Gastroesophageal sphincter (tissue), 3 donors: ENCODE results near the gene DUSP6.

ENCODE experiments used
- POLR2A ChIP-seq, 2 donors: fragments of 450-650 bp; IDR thresholded peaks; one replicate each; pipeline ENCODE4 v1.6.1; 2017; ENCODE audit warnings: antibody characterized with exemption in 2 of 2, mild to moderate bottlenecking in 2 of 2, moderate library complexity in 1 of 2
- POLR2AphosphoS5 ChIP-seq: sonication (generic); formaldehyde crosslinking; IDR thresholded peaks from one replicate; pipeline ENCODE4 v1.6.1; 2017; ENCODE audit warnings: antibody characterized with exemption
- TF ChIP-seq, protein P1 (sequence below), 4 experiments: fragments of 200-600 bp in 2 of 4; fragments of 450-650 bp in 2 of 4; sonication (generic) in 1 of 4; IDR thresholded peaks; one replicate each; pipeline ENCODE4 v1.5.1; 2017 to 2019; ENCODE audit warnings: antibody characterized with exemption in 4 of 4, mild to moderate bottlenecking in 2 of 4, moderate library complexity in 2 of 4

DNA sequence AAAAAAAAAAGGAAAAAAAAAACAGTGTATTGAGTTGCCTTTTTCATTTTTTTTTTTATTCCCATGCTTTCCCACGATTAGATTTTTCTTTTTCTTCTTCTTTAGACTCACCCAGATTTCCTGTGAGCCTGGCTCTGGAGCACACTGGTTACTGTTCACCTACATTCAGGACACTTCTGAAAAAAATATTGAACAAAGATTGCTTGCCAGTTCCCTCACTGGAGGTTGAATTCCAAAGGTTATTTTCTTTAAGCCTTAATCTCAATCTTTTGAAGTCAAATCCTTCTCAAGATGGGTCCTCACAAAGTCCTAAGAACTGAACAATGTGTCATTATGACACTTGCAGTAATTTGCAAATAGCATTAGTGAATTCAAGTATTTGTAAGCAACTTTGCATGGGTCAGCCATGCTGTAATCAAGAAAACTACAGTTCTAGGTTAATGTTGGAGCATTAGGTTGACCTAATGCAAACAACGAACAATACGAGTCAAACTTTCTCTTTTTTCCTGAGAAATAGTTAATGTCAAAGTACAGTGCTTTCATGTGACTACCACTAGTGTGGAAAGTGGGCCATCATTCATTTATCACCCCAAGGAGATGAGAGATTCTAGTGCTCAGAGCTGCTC lies 49.2 kb upstream of the DUSP6 start:
- TF ChIP-seq POLR2A (IDR thresholded peaks at IDR 0.05) (no peak), POLR2AphosphoS5 (no peak)
- TF ChIP-seq, protein P1, sequence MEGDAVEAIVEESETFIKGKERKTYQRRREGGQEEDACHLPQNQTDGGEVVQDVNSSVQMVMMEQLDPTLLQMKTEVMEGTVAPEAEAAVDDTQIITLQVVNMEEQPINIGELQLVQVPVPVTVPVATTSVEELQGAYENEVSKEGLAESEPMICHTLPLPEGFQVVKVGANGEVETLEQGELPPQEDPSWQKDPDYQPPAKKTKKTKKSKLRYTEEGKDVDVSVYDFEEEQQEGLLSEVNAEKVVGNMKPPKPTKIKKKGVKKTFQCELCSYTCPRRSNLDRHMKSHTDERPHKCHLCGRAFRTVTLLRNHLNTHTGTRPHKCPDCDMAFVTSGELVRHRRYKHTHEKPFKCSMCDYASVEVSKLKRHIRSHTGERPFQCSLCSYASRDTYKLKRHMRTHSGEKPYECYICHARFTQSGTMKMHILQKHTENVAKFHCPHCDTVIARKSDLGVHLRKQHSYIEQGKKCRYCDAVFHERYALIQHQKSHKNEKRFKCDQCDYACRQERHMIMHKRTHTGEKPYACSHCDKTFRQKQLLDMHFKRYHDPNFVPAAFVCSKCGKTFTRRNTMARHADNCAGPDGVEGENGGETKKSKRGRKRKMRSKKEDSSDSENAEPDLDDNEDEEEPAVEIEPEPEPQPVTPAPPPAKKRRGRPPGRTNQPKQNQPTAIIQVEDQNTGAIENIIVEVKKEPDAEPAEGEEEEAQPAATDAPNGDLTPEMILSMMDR (IDR thresholded peaks at IDR 0.05) = no peak
